Liver (tissue), 9 donors: Measurements from ENCODE around the gene ARHGEF4. TPM values are rescaled to one million over a fixed set of nuclear protein-coding genes. Genes with fewer than 3 reads are reported as not detected.

Experiments
- DNase-seq: peaks from one replicate; pipeline ENCODE4 v3.0.0-alpha.2; 2017; ENCODE audit warnings: low spot score
- H3K27ac ChIP-seq, 2 donors: one replicate each; pipeline ENCODE4 v1.7.0; 2013; ENCODE audit warnings: inconsistent platforms in 2 of 2, low read length in 2 of 2, control low read depth in 1 of 2, low read depth in 1 of 2, mild to moderate bottlenecking in 1 of 2
- H3K27me3 ChIP-seq, 4 donors: one replicate each; pipeline versions ENCODE4 v1.6.1 to v1.7.0; 2013; ENCODE audit warnings: low read length in 3 of 4, inconsistent platforms in 1 of 4, mild to moderate bottlenecking in 1 of 4, moderate library complexity in 1 of 4; ENCODE audit not compliant: control insufficient read depth in 4 of 4, insufficient read depth in 4 of 4
- H3K36me3 ChIP-seq, 4 donors: one replicate each; pipeline versions ENCODE4 v1.6.1 to v1.7.0; 2013; ENCODE audit warnings: low read length in 3 of 4, mild to moderate bottlenecking in 3 of 4, low read depth in 1 of 4, moderate library complexity in 1 of 4; ENCODE audit not compliant: control insufficient read depth in 4 of 4, insufficient read depth in 3 of 4
- H3K4me1 ChIP-seq, 4 donors: one replicate each; pipeline versions ENCODE4 v1.6.1 to v1.7.0; 2013; ENCODE audit warnings: low read length in 3 of 4, mild to moderate bottlenecking in 3 of 4, moderate library complexity in 1 of 4; ENCODE audit not compliant: control insufficient read depth in 4 of 4, insufficient read depth in 4 of 4
- H3K4me3 ChIP-seq, 3 donors: one replicate each; pipeline versions ENCODE4 v1.6.1 to v1.7.0; 2013; ENCODE audit warnings: low read length in 3 of 3, control low read depth in 1 of 3, low read depth in 1 of 3, mild to moderate bottlenecking in 1 of 3
- H3K9ac ChIP-seq, 2 donors: one replicate each; pipeline ENCODE4 v1.7.0; 2013; ENCODE audit warnings: low read length in 2 of 2, mild to moderate bottlenecking in 2 of 2, moderate library complexity in 2 of 2, control low read depth in 1 of 2, low read depth in 1 of 2
- H3K9me3 ChIP-seq, 4 donors: one replicate each; pipeline versions ENCODE4 v1.6.1 to v1.7.0; 2013; ENCODE audit warnings: low read length in 3 of 4; ENCODE audit not compliant: control insufficient read depth in 4 of 4
- EGR1 ChIP-seq, 2 donors: IDR thresholded peaks; 2 replicates each; pipeline ENCODE4 v1.6.1; 2016 to 2018; ENCODE audit warnings: antibody characterized with exemption in 2 of 2, low read depth in 2 of 2
- FOXA1 ChIP-seq: IDR thresholded peaks from 2 replicates; pipeline ENCODE4 v1.6.1; 2016; ENCODE audit warnings: antibody characterized with exemption
- FOXA2 ChIP-seq: IDR thresholded peaks from 2 replicates; pipeline ENCODE4 v1.6.1; 2016; ENCODE audit warnings: antibody characterized with exemption
- GABPA ChIP-seq, 2 donors: IDR thresholded peaks in 1 of 2; conservative IDR thresholded peaks in 1 of 2; 2 replicates each; pipeline ENCODE4 v1.6.1; 2016; ENCODE audit warnings: antibody characterized with exemption in 2 of 2, mild to moderate bottlenecking in 1 of 2, moderate library complexity in 1 of 2
- HNF4A ChIP-seq, 2 donors: conservative IDR thresholded peaks; 2 replicates each; pipeline ENCODE4 v1.6.1; 2016; ENCODE audit warnings: antibody characterized with exemption in 2 of 2, mild to moderate bottlenecking in 2 of 2
- HNF4G ChIP-seq: IDR thresholded peaks from 2 replicates; pipeline ENCODE4 v1.6.1; 2016; ENCODE audit warnings: antibody characterized with exemption
- JUND ChIP-seq, 2 donors: IDR thresholded peaks; 2 replicates each; pipeline ENCODE4 v1.6.1; 2016; ENCODE audit warnings: antibody characterized with exemption in 2 of 2
- NR2F2 ChIP-seq: IDR thresholded peaks from 2 replicates; pipeline ENCODE4 v1.6.1; 2016; ENCODE audit warnings: antibody characterized with exemption
- RAD21 ChIP-seq, 2 donors: IDR thresholded peaks; 2 replicates each; pipeline ENCODE4 v1.6.1; 2016; ENCODE audit warnings: antibody characterized with exemption in 2 of 2, mild to moderate bottlenecking in 2 of 2
- RXRA ChIP-seq, 2 donors: IDR thresholded peaks; 2 replicates each; pipeline ENCODE4 v1.6.1; 2017 to 2018; ENCODE audit warnings: antibody characterized with exemption in 2 of 2, mild to moderate bottlenecking in 1 of 2
- SP1 ChIP-seq: IDR thresholded peaks from 2 replicates; pipeline ENCODE4 v1.6.1; 2018; ENCODE audit warnings: antibody characterized with exemption, mild to moderate bottlenecking
- TAF1 ChIP-seq: conservative IDR thresholded peaks from 2 replicates; pipeline ENCODE4 v1.6.1; 2016; ENCODE audit warnings: antibody characterized with exemption, mild to moderate bottlenecking
- YY1 ChIP-seq: IDR thresholded peaks from 2 replicates; pipeline ENCODE4 v1.6.1; 2016; ENCODE audit warnings: antibody characterized with exemption, mild to moderate bottlenecking
- WGBS: extraction: QIAGEN DNeasy Blood & Tissue Kit; methylation state at CpG from one replicate; pipeline ENCODE4 v1.1.7; 2013; 5-methylcytosine and 5-hydroxymethylcytosine counted together
- polyA plus RNA-seq, 2 donors: library from polyadenylated mRNA; stranded (reverse) in 1 of 2; unstranded in 1 of 2; fragments of 200-250 nt in 1 of 2; fragments of >200 nt in 1 of 2; fragmentation: Nextera tagmentation in 1 of 2; extraction: Ambion mirVana in 1 of 2; gene quantifications; one replicate each; pipeline versions ENCODE4 v1.2.1 to v1.2.3, GENCODE V29; 2013 to 2015
- total RNA-seq, 2 donors: library from RNA; depleted of rRNA; stranded (reverse); fragments of >200 nt; gene quantifications; one replicate each; pipeline ENCODE4 v1.2.3, GENCODE V29; 2014
- TF ChIP-seq, protein P1 (sequence below): IDR thresholded peaks from 2 replicates; pipeline ENCODE4 v1.6.1; 2016; ENCODE audit warnings: antibody characterized with exemption
- TF ChIP-seq, protein P2 (sequence below): IDR thresholded peaks from 2 replicates; pipeline ENCODE4 v1.6.1; 2016; ENCODE audit warnings: antibody characterized with exemption, mild to moderate bottlenecking
- TF ChIP-seq, protein P3 (sequence below): IDR thresholded peaks from 2 replicates; pipeline ENCODE4 v1.6.1; 2016; ENCODE audit warnings: antibody characterized with exemption
- TF ChIP-seq, protein P4 (sequence below): IDR thresholded peaks from 2 replicates; pipeline ENCODE4 v1.6.1; 2016; ENCODE audit warnings: antibody characterized with exemption
- TF ChIP-seq, protein P5 (sequence below): fragments of 150-350 bp; IDR thresholded peaks from 2 replicates; pipeline ENCODE4 v1.5.1; 2017; ENCODE audit warnings: improper control_type of control experiment, low read depth, low read length; ENCODE audit not compliant: missing input control
- donor health status: healthy.
- donor health status: healthy.
- donor health status: healthy.
- donor health status: healthy.
- donor health status: healthy.

The ARHGEF4 gene
- total and polyA plus RNA-seq, 4 donors = 0.08 TPM; not detected in 2

DNA sequence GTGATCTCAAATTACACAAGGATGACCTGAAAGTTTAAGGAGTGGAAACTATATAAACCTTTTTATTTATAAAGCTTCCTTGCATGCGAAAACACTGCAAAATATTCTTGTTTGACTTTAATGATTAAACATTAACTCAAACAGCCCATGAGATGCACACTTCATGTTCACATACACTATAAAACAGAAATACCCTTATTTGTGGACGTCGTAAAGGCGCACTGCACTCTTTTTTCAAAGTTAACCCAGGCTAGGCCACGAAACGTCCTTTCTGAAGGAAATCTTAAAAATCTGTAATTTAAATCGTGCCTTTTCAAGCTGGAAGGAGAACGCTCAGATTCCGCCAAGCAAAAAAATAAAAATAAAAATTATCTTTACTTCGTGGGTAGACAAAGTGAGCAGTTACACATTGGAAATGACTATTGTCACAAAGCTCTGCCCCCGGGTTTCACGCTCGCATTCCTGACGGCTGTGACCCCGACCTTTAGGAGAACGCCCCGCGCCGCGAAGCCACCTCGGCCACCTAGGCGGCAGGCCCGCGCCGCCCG, 255.8 kb downstream of the ARHGEF4 start:
- DNase-seq = no peak
- Histone ChIP-seq H3K27ac (peak overlapping the region; percentile 88 to 96), H3K4me3 (peak overlapping the region; percentile 85 to 97 (median 88)), H3K4me1 (peaks cover 5 to 23% (median 10%) of the 10 kb centered on the region in 4 donors), H3K9me3 (no peaks in the 10 kb centered on the region), H3K9ac (peak overlapping the region; percentile 98 to 99), H3K27me3 (no peaks in the 10 kb centered on the region), H3K36me3 (peaks cover 3 to 14% (median 9%) of the 10 kb centered on the region in 4 donors)
- TF ChIP-seq TAF1 (no peak), EGR1 (IDR thresholded peaks at IDR 0.05; ENCODE audit: low read depth in 2 of 2) (no peak), FOXA2 (no peak), RAD21 (IDR thresholded peaks at IDR 0.05) (no peak), RXRA (IDR thresholded peaks at IDR 0.05) (no peak), GABPA (IDR thresholded peaks at IDR 0.05 in 1 of 2, conservative IDR thresholded peaks at IDR 0.05 in 1 of 2) (no peak), JUND (IDR thresholded peaks at IDR 0.05) (no peak), SP1 (no peak), FOXA1 (no peak), HNF4A (conservative IDR thresholded peaks at IDR 0.05) (no peak), NR2F2 (no peak), HNF4G (no peak), YY1 (no peak)
- TF ChIP-seq, protein P1, sequence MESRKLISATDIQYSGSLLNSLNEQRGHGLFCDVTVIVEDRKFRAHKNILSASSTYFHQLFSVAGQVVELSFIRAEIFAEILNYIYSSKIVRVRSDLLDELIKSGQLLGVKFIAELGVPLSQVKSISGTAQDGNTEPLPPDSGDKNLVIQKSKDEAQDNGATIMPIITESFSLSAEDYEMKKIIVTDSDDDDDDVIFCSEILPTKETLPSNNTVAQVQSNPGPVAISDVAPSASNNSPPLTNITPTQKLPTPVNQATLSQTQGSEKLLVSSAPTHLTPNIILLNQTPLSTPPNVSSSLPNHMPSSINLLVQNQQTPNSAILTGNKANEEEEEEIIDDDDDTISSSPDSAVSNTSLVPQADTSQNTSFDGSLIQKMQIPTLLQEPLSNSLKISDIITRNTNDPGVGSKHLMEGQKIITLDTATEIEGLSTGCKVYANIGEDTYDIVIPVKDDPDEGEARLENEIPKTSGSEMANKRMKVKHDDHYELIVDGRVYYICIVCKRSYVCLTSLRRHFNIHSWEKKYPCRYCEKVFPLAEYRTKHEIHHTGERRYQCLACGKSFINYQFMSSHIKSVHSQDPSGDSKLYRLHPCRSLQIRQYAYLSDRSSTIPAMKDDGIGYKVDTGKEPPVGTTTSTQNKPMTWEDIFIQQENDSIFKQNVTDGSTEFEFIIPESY = no peak
- TF ChIP-seq, protein P2, sequence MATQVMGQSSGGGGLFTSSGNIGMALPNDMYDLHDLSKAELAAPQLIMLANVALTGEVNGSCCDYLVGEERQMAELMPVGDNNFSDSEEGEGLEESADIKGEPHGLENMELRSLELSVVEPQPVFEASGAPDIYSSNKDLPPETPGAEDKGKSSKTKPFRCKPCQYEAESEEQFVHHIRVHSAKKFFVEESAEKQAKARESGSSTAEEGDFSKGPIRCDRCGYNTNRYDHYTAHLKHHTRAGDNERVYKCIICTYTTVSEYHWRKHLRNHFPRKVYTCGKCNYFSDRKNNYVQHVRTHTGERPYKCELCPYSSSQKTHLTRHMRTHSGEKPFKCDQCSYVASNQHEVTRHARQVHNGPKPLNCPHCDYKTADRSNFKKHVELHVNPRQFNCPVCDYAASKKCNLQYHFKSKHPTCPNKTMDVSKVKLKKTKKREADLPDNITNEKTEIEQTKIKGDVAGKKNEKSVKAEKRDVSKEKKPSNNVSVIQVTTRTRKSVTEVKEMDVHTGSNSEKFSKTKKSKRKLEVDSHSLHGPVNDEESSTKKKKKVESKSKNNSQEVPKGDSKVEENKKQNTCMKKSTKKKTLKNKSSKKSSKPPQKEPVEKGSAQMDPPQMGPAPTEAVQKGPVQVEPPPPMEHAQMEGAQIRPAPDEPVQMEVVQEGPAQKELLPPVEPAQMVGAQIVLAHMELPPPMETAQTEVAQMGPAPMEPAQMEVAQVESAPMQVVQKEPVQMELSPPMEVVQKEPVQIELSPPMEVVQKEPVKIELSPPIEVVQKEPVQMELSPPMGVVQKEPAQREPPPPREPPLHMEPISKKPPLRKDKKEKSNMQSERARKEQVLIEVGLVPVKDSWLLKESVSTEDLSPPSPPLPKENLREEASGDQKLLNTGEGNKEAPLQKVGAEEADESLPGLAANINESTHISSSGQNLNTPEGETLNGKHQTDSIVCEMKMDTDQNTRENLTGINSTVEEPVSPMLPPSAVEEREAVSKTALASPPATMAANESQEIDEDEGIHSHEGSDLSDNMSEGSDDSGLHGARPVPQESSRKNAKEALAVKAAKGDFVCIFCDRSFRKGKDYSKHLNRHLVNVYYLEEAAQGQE = no peak
- TF ChIP-seq, protein P3, sequence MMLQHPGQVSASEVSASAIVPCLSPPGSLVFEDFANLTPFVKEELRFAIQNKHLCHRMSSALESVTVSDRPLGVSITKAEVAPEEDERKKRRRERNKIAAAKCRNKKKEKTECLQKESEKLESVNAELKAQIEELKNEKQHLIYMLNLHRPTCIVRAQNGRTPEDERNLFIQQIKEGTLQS = no peak
- TF ChIP-seq, protein P4, sequence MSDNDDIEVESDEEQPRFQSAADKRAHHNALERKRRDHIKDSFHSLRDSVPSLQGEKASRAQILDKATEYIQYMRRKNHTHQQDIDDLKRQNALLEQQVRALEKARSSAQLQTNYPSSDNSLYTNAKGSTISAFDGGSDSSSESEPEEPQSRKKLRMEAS = no peak
- TF ChIP-seq, protein P5, sequence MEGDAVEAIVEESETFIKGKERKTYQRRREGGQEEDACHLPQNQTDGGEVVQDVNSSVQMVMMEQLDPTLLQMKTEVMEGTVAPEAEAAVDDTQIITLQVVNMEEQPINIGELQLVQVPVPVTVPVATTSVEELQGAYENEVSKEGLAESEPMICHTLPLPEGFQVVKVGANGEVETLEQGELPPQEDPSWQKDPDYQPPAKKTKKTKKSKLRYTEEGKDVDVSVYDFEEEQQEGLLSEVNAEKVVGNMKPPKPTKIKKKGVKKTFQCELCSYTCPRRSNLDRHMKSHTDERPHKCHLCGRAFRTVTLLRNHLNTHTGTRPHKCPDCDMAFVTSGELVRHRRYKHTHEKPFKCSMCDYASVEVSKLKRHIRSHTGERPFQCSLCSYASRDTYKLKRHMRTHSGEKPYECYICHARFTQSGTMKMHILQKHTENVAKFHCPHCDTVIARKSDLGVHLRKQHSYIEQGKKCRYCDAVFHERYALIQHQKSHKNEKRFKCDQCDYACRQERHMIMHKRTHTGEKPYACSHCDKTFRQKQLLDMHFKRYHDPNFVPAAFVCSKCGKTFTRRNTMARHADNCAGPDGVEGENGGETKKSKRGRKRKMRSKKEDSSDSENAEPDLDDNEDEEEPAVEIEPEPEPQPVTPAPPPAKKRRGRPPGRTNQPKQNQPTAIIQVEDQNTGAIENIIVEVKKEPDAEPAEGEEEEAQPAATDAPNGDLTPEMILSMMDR = no peak
- WGBS = under 1% methylated on average over 26 of the region's 26 CpGs
